H9 (cell line): ENCODE data around the gene SERPINA3. TPM values are rescaled to one million over a fixed set of nuclear protein-coding genes. Genes with fewer than 3 reads are reported as not detected.

Source experiments
- DNase-seq: peaks from one replicate; pipeline ENCODE4 v3.0.0-alpha.2; 2017
- H2AFZ ChIP-seq: one replicate; pipeline ENCODE4 v1.6.1; 2013; ENCODE audit warnings: mild to moderate bottlenecking, low read length, control low read depth, moderate library complexity
- H2AK5ac ChIP-seq: 2 replicates; pipeline ENCODE4 v1.6.1; 2013; ENCODE audit warnings: low read length, control low read depth, mixed read lengths; ENCODE audit not compliant: insufficient read length
- H2BK120ac ChIP-seq: one replicate; pipeline ENCODE4 v1.6.1; 2013; ENCODE audit warnings: low read depth, mild to moderate bottlenecking, low read length, control low read depth, inconsistent platforms; ENCODE audit not compliant: poor library complexity, severe bottlenecking
- H2BK12ac ChIP-seq: 2 replicates; pipeline ENCODE4 v1.6.1; 2013; ENCODE audit warnings: low read length, control low read depth, mixed read lengths, low read depth; ENCODE audit not compliant: insufficient read length
- H2BK15ac ChIP-seq: 2 replicates; pipeline ENCODE4 v1.6.1; 2013; ENCODE audit warnings: low read depth, low read length, control low read depth
- H2BK20ac ChIP-seq: one replicate; pipeline ENCODE4 v1.6.1; 2013; ENCODE audit warnings: low read depth, mild to moderate bottlenecking, low read length, control low read depth, inconsistent platforms; ENCODE audit not compliant: poor library complexity, severe bottlenecking
- H2BK5ac ChIP-seq: 2 replicates; pipeline ENCODE4 v1.6.1; 2013; ENCODE audit warnings: low read length, control low read depth, mixed read lengths; ENCODE audit not compliant: insufficient read length
- H3K14ac ChIP-seq: 2 replicates; pipeline ENCODE4 v1.6.1; 2013; ENCODE audit warnings: low read length, control low read depth; ENCODE audit not compliant: insufficient read depth
- H3K18ac ChIP-seq: 2 replicates; pipeline ENCODE4 v1.6.1; 2013; ENCODE audit warnings: low read depth, mild to moderate bottlenecking, mixed read lengths, low read length, control low read depth; ENCODE audit not compliant: insufficient read length
- H3K23ac ChIP-seq: 2 replicates; pipeline ENCODE4 v1.6.1; 2013; ENCODE audit warnings: low read length, control low read depth, mixed read lengths, low read depth; ENCODE audit not compliant: insufficient read length
- H3K23me2 ChIP-seq: 2 replicates; pipeline ENCODE4 v1.6.1; 2013; ENCODE audit warnings: low read depth, mild to moderate bottlenecking, mixed read lengths, low read length, control low read depth; ENCODE audit not compliant: insufficient read length, poor library complexity, severe bottlenecking
- H3K27ac ChIP-seq: 2 replicates; pipeline ENCODE4 v1.5.1; 2013; ENCODE audit warnings: low read length, control low read depth, mixed read lengths, low read depth; ENCODE audit not compliant: insufficient read length
- H3K27me3 ChIP-seq: 2 replicates; pipeline ENCODE4 v1.6.1; 2013; ENCODE audit warnings: low read length, control low read depth, inconsistent platforms; ENCODE audit not compliant: insufficient read depth
- H3K4ac ChIP-seq: 2 replicates; pipeline ENCODE4 v1.6.1; 2013; ENCODE audit warnings: low read depth, mild to moderate bottlenecking, control low read depth, inconsistent platforms, low read length, moderate library complexity
- H3K4me1 ChIP-seq: 2 replicates; pipeline ENCODE4 v1.6.1; 2013; ENCODE audit warnings: low read length, control low read depth, inconsistent platforms; ENCODE audit not compliant: insufficient read depth
- H3K4me2 ChIP-seq: 2 replicates; pipeline ENCODE4 v1.6.1; 2013; ENCODE audit warnings: low read length, control low read depth, mixed read lengths; ENCODE audit not compliant: insufficient read length, insufficient read depth
- H3K56ac ChIP-seq: 2 replicates; pipeline ENCODE4 v1.6.1; 2013; ENCODE audit warnings: low read depth, mild to moderate bottlenecking, mixed read lengths, low read length, control low read depth; ENCODE audit not compliant: insufficient read length
- H3K79me1 ChIP-seq: 2 replicates; pipeline ENCODE4 v1.6.1; 2013; ENCODE audit warnings: low read depth, mild to moderate bottlenecking, moderate library complexity, low read length, control low read depth, inconsistent platforms; ENCODE audit not compliant: insufficient read depth, poor library complexity, severe bottlenecking
- H3K79me2 ChIP-seq: 2 replicates; pipeline ENCODE4 v1.6.1; 2013; ENCODE audit warnings: low read length, control low read depth, inconsistent platforms; ENCODE audit not compliant: insufficient read depth
- H3K9ac ChIP-seq: 2 replicates; pipeline ENCODE4 v1.6.1; 2013; ENCODE audit warnings: low read length, control low read depth, mixed read lengths; ENCODE audit not compliant: insufficient read length; ENCODE audit errors: extremely low read depth
- H3K9me3 ChIP-seq: one replicate; pipeline ENCODE4 v1.6.1; 2013; ENCODE audit warnings: low read depth, low read length, inconsistent platforms; ENCODE audit not compliant: control insufficient read depth
- H3T11ph ChIP-seq: one replicate; pipeline ENCODE4 v1.6.1; 2013; ENCODE audit warnings: mild to moderate bottlenecking, low read length, control low read depth, inconsistent platforms
- H4K20me1 ChIP-seq: one replicate; pipeline ENCODE4 v1.6.1; 2013; ENCODE audit not compliant: control insufficient read depth, insufficient read length, insufficient read depth
- H4K5ac ChIP-seq: 2 replicates; pipeline ENCODE4 v1.6.1; 2013; ENCODE audit warnings: low read depth, mild to moderate bottlenecking, mixed read lengths, low read length, control low read depth; ENCODE audit not compliant: insufficient read length
- H4K8ac ChIP-seq: replicated peaks from 2 replicates; pipeline ENCODE4 v1.6.1; 2013; ENCODE audit warnings: low read length, control low read depth, mixed read lengths, low read depth; ENCODE audit not compliant: insufficient read length
- H4K91ac ChIP-seq: 2 replicates; pipeline ENCODE4 v1.6.1; 2013; ENCODE audit warnings: low read depth, mild to moderate bottlenecking, moderate library complexity, mixed read lengths, low read length, control low read depth; ENCODE audit not compliant: insufficient read length
- H3K27ac Mint-ChIP-seq, 3 experiments: 2 replicates in 2 of 3; 3 replicates in 1 of 3; pipeline ENCODE4 v1.8.0; 2020 to 2021; ENCODE audit warnings: mixed read lengths in 3 of 3, mild to moderate bottlenecking in 1 of 3, moderate library complexity in 1 of 3
- H3K27me3 Mint-ChIP-seq: 2 replicates; pipeline ENCODE4 v1.8.0; 2021; ENCODE audit warnings: low read depth, mild to moderate bottlenecking, moderate library complexity, mixed read lengths
- H3K36me3 Mint-ChIP-seq, 3 experiments: 2 replicates in 2 of 3; 3 replicates in 1 of 3; pipeline ENCODE4 v1.8.0; 2020 to 2021; ENCODE audit warnings: low read depth in 3 of 3, mixed read lengths in 3 of 3; ENCODE audit not compliant: insufficient read depth in 1 of 3
- H3K4me1 Mint-ChIP-seq, 2 experiments: 2 replicates each; pipeline ENCODE4 v1.8.0; 2020; ENCODE audit warnings: mixed read lengths in 2 of 2
- H3K4me3 Mint-ChIP-seq, 2 experiments: 2 replicates in 1 of 2; 3 replicates in 1 of 2; pipeline ENCODE4 v1.8.0; 2020 to 2021; ENCODE audit warnings: mild to moderate bottlenecking in 2 of 2, mixed read lengths in 2 of 2, moderate library complexity in 1 of 2
- H3K9me3 Mint-ChIP-seq, 2 experiments: 2 replicates in 1 of 2; 3 replicates in 1 of 2; pipeline ENCODE4 v1.8.0; 2020; ENCODE audit warnings: mild to moderate bottlenecking in 2 of 2, mixed read lengths in 2 of 2, moderate library complexity in 1 of 2
- CTCF ChIP-seq: fragments of 200-600 bp; sonication (generic); conservative IDR thresholded peaks from 3 replicates; pipeline ENCODE4 v1.8.0; 2021; ENCODE audit warnings: antibody characterized with exemption, mild to moderate bottlenecking
- WGBS: extraction: QIAGEN DNeasy Blood & Tissue Kit; methylation state at CpG from one replicate; pipeline ENCODE4 v1.1.7; 2013; ENCODE audit warnings: missing lambda C conversion rate, low lambda C conversion rate, mixed read lengths; ENCODE audit not compliant: insufficient read length; ENCODE audit errors: extremely low coverage; 5-methylcytosine and 5-hydroxymethylcytosine counted together
- total RNA-seq: library from RNA; stranded (reverse); gene quantifications from 2 replicates; pipeline ENCODE4 v1.2.1, GENCODE V29; 2021

SERPINA3 gene
- total RNA-seq, 1 experiment from 2014 or later: not detected

GRCh38 chr14:94654071-94654861, 42.1 kb downstream of the SERPINA3 start:
- Histone ChIP-seq H3K14ac (no peak overlapping the region), H2BK5ac (no peak overlapping the region), H3K4ac (no peak overlapping the region), H3K27me3 (no peaks in the 10 kb centered on the region), H2AFZ (no peak overlapping the region), H3K4me2 (no peak overlapping the region), H3K56ac (no peak overlapping the region), H4K8ac (no peak overlapping the region), H3K9ac (no peak overlapping the region), H3K18ac (no peak overlapping the region), H3K79me1 (no peaks in the 10 kb centered on the region), H4K5ac (no peak overlapping the region), H3K79me2 (no peaks in the 10 kb centered on the region; the same call in 1 of the 2 replicates), H2BK15ac (no peak overlapping the region), H3K9me3 (no peaks in the 10 kb centered on the region), H3K23me2 (no peaks in the 10 kb centered on the region), H2AK5ac (no peak overlapping the region), H3K27ac (no peak overlapping the region), H2BK120ac (no peak overlapping the region), H4K91ac (no peak overlapping the region), H2BK12ac (no peak overlapping the region), H3T11ph (no peak overlapping the region), H3K4me1 (no peaks in the 10 kb centered on the region), H2BK20ac (no peak overlapping the region), H4K20me1 (no peaks in the 10 kb centered on the region), H3K23ac (no peak overlapping the region)
- peaks cover 0 to 3% of the 10 kb centered on the region in 2 experiments; a peak in 1 of 4 replicates for H3K4me1 Mint-ChIP-seq
- no peak for TF ChIP-seq CTCF
- peaks cover 4% of the 10 kb centered on the region in 2 experiments; a peak in 2 of 5 replicates for H3K9me3 Mint-ChIP-seq
- H3K27ac Mint-ChIP-seq: peak overlapping the region in 1 of 3 experiments; percentile 54; a peak in 1 of 7 replicates
- no CpG with 5 or more reads among the region's 13 CpGs for WGBS
- H3K27me3 Mint-ChIP-seq: peaks cover 3% of the 10 kb centered on the region; the same call in 1 of the 2 replicates
- DNase-seq: no peak
- H3K4me3 Mint-ChIP-seq: no peak overlapping the region
- no peaks in the 10 kb centered on the region; a peak in 1 of 7 replicates for H3K36me3 Mint-ChIP-seq
